Loucy (cell line): ENCODE data around the gene RCC2.

Source experiments
- H2AFZ ChIP-seq: fragments of 200-600 bp; sonication (generic); 2 replicates; pipeline ENCODE4 v1.6.0; 2016; ENCODE audit warnings: antibody characterized with exemption, mild to moderate bottlenecking, low read length, moderate library complexity
- H3F3A ChIP-seq: fragments of 200-600 bp; 2 replicates; pipeline ENCODE4 v1.6.0; 2016; ENCODE audit warnings: antibody characterized with exemption, low read depth, mild to moderate bottlenecking
- H3K27me3 ChIP-seq: fragments of 200-600 bp; sonication (generic); 2 replicates; pipeline ENCODE4 v1.6.1; 2014; ENCODE audit warnings: low read length, mild to moderate bottlenecking; ENCODE audit not compliant: insufficient read depth, poor library complexity, severe bottlenecking
- H3K36me3 ChIP-seq: fragments of 200-600 bp; sonication (generic); 2 replicates; pipeline ENCODE4 v1.6.1; 2016; ENCODE audit warnings: low read length; ENCODE audit not compliant: insufficient read depth
- H3K4me1 ChIP-seq: fragments of 200-600 bp; sonication (generic); 2 replicates; pipeline ENCODE4 v1.5.1; 2014; ENCODE audit warnings: low read length, mild to moderate bottlenecking; ENCODE audit not compliant: insufficient read depth, poor library complexity, severe bottlenecking
- H3K4me2 ChIP-seq: fragments of 200-600 bp; sonication (generic); 2 replicates; pipeline ENCODE4 v1.6.0; 2014; ENCODE audit warnings: antibody characterized with exemption, low read length, low read depth, mild to moderate bottlenecking; ENCODE audit not compliant: poor library complexity, severe bottlenecking
- H3K4me3 ChIP-seq: fragments of 200-600 bp; sonication (generic); 2 replicates; pipeline ENCODE4 v1.5.1; 2014; ENCODE audit warnings: low read length, mild to moderate bottlenecking, mixed read lengths; ENCODE audit not compliant: poor library complexity, severe bottlenecking
- H3K79me2 ChIP-seq: fragments of 200-600 bp; sonication (generic); 2 replicates; pipeline ENCODE4 v1.6.1; 2014; ENCODE audit warnings: low read length; ENCODE audit not compliant: insufficient read depth
- H3K9ac ChIP-seq: fragments of 200-600 bp; sonication (generic); 2 replicates; pipeline ENCODE4 v1.6.0; 2014; ENCODE audit warnings: mild to moderate bottlenecking, low read depth, low read length, moderate library complexity; ENCODE audit not compliant: poor library complexity, severe bottlenecking
- H3K9me2 ChIP-seq: fragments of 200-600 bp; sonication (generic); replicated peaks from 2 replicates; pipeline ENCODE4 v1.6.1; 2016; ENCODE audit warnings: low read depth, low read length, mixed read lengths
- H3K9me3 ChIP-seq: fragments of 200-600 bp; sonication (generic); 2 replicates; pipeline ENCODE4 v1.6.1; 2014; ENCODE audit warnings: mild to moderate bottlenecking, antibody characterized with exemption, low read length, low read depth; ENCODE audit not compliant: insufficient read depth
- H4K20me1 ChIP-seq: fragments of 200-600 bp; sonication (generic); 2 replicates; pipeline ENCODE4 v1.6.0; 2014; ENCODE audit warnings: antibody characterized with exemption, low read length, mild to moderate bottlenecking; ENCODE audit not compliant: insufficient read depth, poor library complexity, severe bottlenecking
- CTCF ChIP-seq: fragments of 200-600 bp; sonication (generic); conservative IDR thresholded peaks from 2 replicates; pipeline ENCODE4 v1.5.1; 2014; ENCODE audit warnings: mild to moderate bottlenecking, antibody characterized with exemption, low read length
- EZH2phosphoT487 ChIP-seq: fragments of 200-600 bp; IDR thresholded peaks from 2 replicates; pipeline ENCODE4 v1.6.1; 2018; ENCODE audit warnings: antibody characterized with exemption, mild to moderate bottlenecking, moderate library complexity, borderline replicate concordance

Gene RCC2

GRCh38 chr1:17437580-17438317 is 1.7 kb downstream of the RCC2 start:
- peaks cover 52% of the 10 kb centered on the region for H4K20me1 ChIP-seq
- H3K4me1 ChIP-seq: peaks cover 52% of the 10 kb centered on the region
- H3F3A ChIP-seq: no peaks in the 10 kb centered on the region
- no peak overlapping the region for H2AFZ ChIP-seq
- peaks cover 40% of the 10 kb centered on the region for H3K36me3 ChIP-seq
- no peaks in the 10 kb centered on the region for H3K9me2 ChIP-seq
- peaks cover 8% of the 10 kb centered on the region for H3K27me3 ChIP-seq
- H3K4me2 ChIP-seq: peak overlapping the region; percentile 96
- H3K79me2 ChIP-seq: peaks cover 59% of the 10 kb centered on the region
- peak overlapping the region; percentile 98 for H3K4me3 ChIP-seq
- peak overlapping the region; percentile 99 for H3K9ac ChIP-seq
- no peak for TF ChIP-seq CTCF
- TF ChIP-seq EZH2phosphoT487: no peak
- no peaks in the 10 kb centered on the region for H3K9me3 ChIP-seq

GRCh38 chr1:17437260-17437579 is 2.3 kb downstream of the RCC2 start:
- Histone ChIP-seq H3K27me3 (peaks cover 8% of the 10 kb centered on the region), H3K9me2 (no peaks in the 10 kb centered on the region), H2AFZ (no peak overlapping the region), H3K4me3 (peak overlapping the region; percentile 98), H3F3A (no peaks in the 10 kb centered on the region), H3K9ac (peak overlapping the region; percentile 88), H3K4me1 (peaks cover 52% of the 10 kb centered on the region), H3K79me2 (peaks cover 64% of the 10 kb centered on the region), H3K36me3 (peaks cover 44% of the 10 kb centered on the region), H3K9me3 (no peaks in the 10 kb centered on the region), H3K4me2 (peak overlapping the region; percentile 96), H4K20me1 (peaks cover 57% of the 10 kb centered on the region)
- TF ChIP-seq EZH2phosphoT487 (no peak), CTCF (no peak)

GRCh38 chr1:17436380-17437174 is 2.9 kb downstream of the RCC2 start:
- Histone ChIP-seq H2AFZ (no peak overlapping the region), H4K20me1 (peaks cover 63% of the 10 kb centered on the region), H3K4me3 (peak overlapping the region; percentile 98), H3F3A (no peaks in the 10 kb centered on the region), H3K4me2 (peak overlapping the region; percentile 96), H3K9me2 (no peaks in the 10 kb centered on the region), H3K9ac (peak overlapping the region; percentile 88), H3K9me3 (no peaks in the 10 kb centered on the region), H3K4me1 (peaks cover 51% of the 10 kb centered on the region), H3K27me3 (peaks cover 8% of the 10 kb centered on the region), H3K36me3 (peaks cover 49% of the 10 kb centered on the region), H3K79me2 (peaks cover 70% of the 10 kb centered on the region)
- TF ChIP-seq EZH2phosphoT487: no peak
